Mucosa of descending colon (tissue), 3 donors: ENCODE results near the gene LSM14B. TPM values are rescaled to one million over a fixed set of nuclear protein-coding genes. Genes with fewer than 3 reads are reported as not detected.
"Not testable (repeated sequence)": the region's sequence is repeated elsewhere in the genome, so short reads cannot be mapped to it uniquely, and the experiment has no call there.

Experiments
- ATAC-seq: fragments of 200-7000 bp; cut with Tn5 transposase; one replicate; pipeline ENCODE4 v1.9.1; 2020; ENCODE audit warnings: mild to moderate bottlenecking, moderate library complexity
- DNase-seq, 3 donors: peaks; one replicate each; pipeline ENCODE4 v3.0.0-alpha.2; 2020
- H3K36me3 ChIP-seq: fragments of 200-600 bp; one replicate; pipeline ENCODE4 v1.8.0; 2021; ENCODE audit warnings: low read depth, mild to moderate bottlenecking
- H3K4me1 ChIP-seq: fragments of 200-600 bp; one replicate; pipeline ENCODE4 v1.8.0; 2021; ENCODE audit warnings: low read depth, mild to moderate bottlenecking
- H3K4me3 ChIP-seq: fragments of 200-600 bp; one replicate; pipeline ENCODE4 v1.8.0; 2021; ENCODE audit warnings: mild to moderate bottlenecking
- H3K9me3 ChIP-seq: fragments of 200-600 bp; one replicate; pipeline ENCODE4 v1.8.0; 2021; ENCODE audit warnings: mild to moderate bottlenecking
- intact Hi-C, 2 donors: fragments of 100-400 bp; cut with DNase I in 1 of 2; cut with micrococcal nuclease in 1 of 2; formaldehyde crosslinking; loops; one replicate each; pipeline versions ENCODE4 v1.11.0 to v1.11.1; 2022; cut with DNase I, micrococcal nuclease
- long read RNA-seq, 2 donors: library from polyadenylated mRNA; unstranded; transcript quantifications; one replicate each; pipeline ENCODE4 v2.0.0, GENCODE V29; 2019 to 2021
- total RNA-seq, 3 donors: library from RNA; stranded (reverse); fragmentation: NEBNext Ultra II Directional in 2 of 3; extraction: Animal tissue kit (Norgen Biotek cat#: 25700) in 2 of 3; gene quantifications; one replicate each; pipeline versions ENCODE4 v1.2.1 to v1.2.4, GENCODE V29; 2021 to 2023
- TF ChIP-seq, protein P1 (sequence below): fragments of 200-600 bp; IDR thresholded peaks from one replicate; pipeline ENCODE4 v1.8.0; 2022; ENCODE audit warnings: antibody characterized with exemption, mild to moderate bottlenecking
- donor health status: DM: no; HTN: no; CAD: no; lungs with moderate emphysema.
- donor health status: DM: no; HTN: no; CAD: no.
- donor health status: DM: no; HTN: yes; CAD: no.

LSM14B gene
- total RNA-seq: 10 to 100 TPM; 33.5 to 49.1 (median 36.1) TPM
- long read RNA-seq, donor 1, partial matches to known transcripts: 3 of 5 reads
- long read RNA-seq, donor 1, other reads (novel, unspliced or antisense): 1 of 5 reads
- long read RNA-seq, donor 2, partial matches to known transcripts: 0 of 3 reads
- long read RNA-seq, donor 2, other reads (novel, unspliced or antisense): 3 of 3 reads

DNA sequence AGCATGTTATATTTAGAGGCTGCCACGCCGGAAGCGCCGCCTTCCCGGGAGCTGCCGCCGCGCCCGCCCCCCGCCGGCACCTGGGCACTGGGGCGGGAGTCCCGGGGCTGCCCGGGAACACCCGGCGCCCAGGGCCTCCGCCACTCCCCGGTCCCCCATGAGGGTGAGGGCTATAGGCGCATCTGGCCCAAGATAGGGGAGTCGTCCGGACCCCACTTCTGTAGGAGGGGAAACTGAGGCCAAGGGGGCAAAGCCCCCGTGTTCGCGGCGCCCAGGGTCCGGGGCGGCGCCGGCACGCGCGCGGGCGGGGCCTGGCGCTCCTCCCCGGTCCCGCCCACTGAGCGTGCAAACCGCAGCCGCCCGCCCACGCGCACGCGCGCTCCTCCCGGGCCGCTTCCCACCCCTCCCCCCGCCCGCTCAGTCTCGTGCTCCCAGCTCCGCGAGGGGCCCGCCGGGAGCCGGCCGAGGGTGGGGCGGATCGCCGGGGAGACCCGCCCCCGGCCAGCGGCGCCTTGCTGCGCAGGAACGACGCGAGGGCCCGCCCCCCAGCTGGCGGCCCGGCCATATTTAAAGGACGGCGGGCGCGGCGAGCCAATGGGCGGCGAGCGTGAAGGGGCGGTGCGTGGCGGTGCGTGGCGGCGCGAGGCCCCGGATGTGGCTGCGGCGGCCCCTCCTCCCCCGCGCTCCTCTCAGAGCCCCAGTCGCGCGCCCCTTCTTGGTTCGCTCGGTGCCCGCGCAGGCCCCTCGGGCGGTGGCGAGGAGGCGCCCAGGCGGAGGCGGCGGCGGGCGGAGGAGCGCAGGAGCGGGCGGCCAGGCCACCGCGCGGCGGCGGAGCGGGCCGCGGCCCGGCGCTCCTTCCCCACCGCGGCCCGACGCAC, at the start of gene LSM14B:
Gene LSM14B, plus strand, starts transcription at position 700 of the 878 bp plus-strand sequence. CDS start 192 bp downstream, outside the sequence.
- TF ChIP-seq, protein P1, sequence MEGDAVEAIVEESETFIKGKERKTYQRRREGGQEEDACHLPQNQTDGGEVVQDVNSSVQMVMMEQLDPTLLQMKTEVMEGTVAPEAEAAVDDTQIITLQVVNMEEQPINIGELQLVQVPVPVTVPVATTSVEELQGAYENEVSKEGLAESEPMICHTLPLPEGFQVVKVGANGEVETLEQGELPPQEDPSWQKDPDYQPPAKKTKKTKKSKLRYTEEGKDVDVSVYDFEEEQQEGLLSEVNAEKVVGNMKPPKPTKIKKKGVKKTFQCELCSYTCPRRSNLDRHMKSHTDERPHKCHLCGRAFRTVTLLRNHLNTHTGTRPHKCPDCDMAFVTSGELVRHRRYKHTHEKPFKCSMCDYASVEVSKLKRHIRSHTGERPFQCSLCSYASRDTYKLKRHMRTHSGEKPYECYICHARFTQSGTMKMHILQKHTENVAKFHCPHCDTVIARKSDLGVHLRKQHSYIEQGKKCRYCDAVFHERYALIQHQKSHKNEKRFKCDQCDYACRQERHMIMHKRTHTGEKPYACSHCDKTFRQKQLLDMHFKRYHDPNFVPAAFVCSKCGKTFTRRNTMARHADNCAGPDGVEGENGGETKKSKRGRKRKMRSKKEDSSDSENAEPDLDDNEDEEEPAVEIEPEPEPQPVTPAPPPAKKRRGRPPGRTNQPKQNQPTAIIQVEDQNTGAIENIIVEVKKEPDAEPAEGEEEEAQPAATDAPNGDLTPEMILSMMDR: no peak
- Histone ChIP-seq H3K4me1 (peaks cover 11% of the 10 kb centered on the region), H3K9me3 (no peaks in the 10 kb centered on the region), H3K4me3 (peak within 1 kb of the TSS; percentile 70), H3K36me3 (peaks cover 4% of the 10 kb centered on the region)
- DNase-seq: peak; percentile 94 to 98 (median 98)
- intact Hi-C loops: loop anchor here in 1 of 2 donors (5.0 to 10.0 kb wide), 2 partner anchors 55 to 97 kb away; partner anchors contain the start of gene TAF4
- ATAC-seq: peak; percentile 91

DNA sequence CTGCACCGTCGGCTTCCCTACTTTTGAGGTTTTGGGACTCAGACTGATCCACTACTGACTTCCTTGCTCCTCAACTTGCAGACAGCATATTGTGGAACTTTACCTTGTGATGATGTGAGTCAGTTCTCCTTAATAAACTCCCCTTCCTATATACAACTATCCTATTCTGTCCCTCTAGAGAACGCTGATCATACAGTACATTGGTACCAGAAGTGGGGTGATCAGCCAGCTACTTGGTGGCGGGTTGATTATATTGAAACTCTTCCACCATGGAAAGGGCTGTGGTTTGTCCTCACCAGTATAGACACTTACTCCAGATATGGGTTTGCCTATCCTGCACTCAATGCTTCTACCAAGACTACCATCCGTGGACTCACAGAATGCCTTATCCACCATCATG, 49.0 kb upstream of the LSM14B start:
- Histone ChIP-seq H3K4me3 (no peak overlapping the region), H3K36me3 (no peaks in the 10 kb centered on the region), H3K4me1 (peaks cover 19% of the 10 kb centered on the region), H3K9me3 (peaks cover 26% of the 10 kb centered on the region)
- ATAC-seq (no peak), DNase-seq (no peak)
- intact Hi-C loops: no loop called here
- TF ChIP-seq, protein P1: no peak

DNA sequence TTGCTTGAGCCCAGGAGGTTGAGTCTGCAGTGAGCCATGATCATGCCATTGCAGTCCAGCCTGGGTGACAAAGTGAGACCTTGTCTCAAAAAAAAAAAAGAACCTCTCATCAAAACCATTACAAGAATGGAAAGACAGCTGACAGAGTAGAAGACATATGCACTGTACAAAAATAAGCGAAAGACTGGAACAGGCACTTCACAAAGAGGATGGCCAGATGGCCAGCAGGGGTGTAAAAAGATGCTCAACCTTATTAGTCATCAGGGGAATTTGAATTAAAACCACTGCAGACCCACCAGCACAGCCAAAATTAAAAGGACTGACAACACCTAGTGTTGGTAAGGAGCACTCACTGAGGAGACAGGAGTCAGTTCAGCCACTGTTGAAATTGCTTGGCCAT, 43.1 kb upstream of the LSM14B start:
- TF ChIP-seq, protein P1: no peak

DNA sequence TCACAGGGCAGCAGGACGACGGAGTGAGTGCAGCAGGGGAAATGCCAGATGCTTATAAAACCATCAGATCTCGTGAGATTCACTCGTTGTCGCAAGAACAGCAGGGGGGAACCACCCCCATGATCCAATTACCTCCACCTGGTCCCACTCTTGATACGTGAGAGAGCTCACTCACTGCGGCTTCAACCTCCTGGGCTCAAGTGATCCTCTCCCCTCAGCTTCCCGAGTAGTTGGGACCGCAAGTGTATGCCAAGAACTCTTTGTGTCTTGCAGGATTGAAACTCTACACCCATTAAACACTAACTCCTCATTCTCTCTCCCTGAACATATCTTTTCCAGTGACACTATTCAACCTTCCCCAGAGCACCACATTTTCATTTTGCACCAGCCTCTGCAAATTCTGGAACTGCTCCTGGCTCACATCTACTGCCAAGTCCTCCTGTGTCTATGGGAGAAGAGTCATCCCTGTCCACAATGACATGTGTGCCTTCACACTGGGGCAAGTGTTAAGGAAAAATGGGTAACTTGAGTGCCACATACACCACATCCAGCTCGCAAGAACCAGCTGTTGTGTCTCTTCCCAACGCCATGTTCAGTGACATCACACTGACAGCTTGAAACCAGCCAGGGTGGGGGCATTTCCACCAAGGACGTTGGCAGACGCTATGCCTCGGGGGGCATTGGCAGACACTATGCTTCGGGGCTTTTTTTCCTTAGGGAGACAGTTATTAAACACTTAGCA, 41.9 kb upstream of the LSM14B start:
- ATAC-seq (no peak), DNase-seq (no peak)
- TF ChIP-seq, protein P1: no peak
- no peak overlapping the region for H3K4me3 ChIP-seq
- H3K4me1 ChIP-seq: no peaks in the 10 kb centered on the region
- H3K36me3 ChIP-seq: no peaks in the 10 kb centered on the region
- peaks cover 12% of the 10 kb centered on the region for H3K9me3 ChIP-seq
- intact Hi-C loops: no loop called here

More for the DNA sequence above, 43.1 kb upstream of the LSM14B start:
- no peak for DNase-seq
- intact Hi-C loops: no loop called here
- Histone ChIP-seq H3K4me1 (no peaks in the 10 kb centered on the region), H3K4me3 (no peak overlapping the region), H3K9me3 (peaks cover 21% of the 10 kb centered on the region), H3K36me3 (no peaks in the 10 kb centered on the region)
- no peak for ATAC-seq

GRCh38 chr20:62083312-62083711, 39.0 kb upstream of the LSM14B start:
- intact Hi-C loops: no loop called here
- H3K4me3 ChIP-seq: no peak overlapping the region
- DNase-seq (no peak), ATAC-seq (no peak)
- no peaks in the 10 kb centered on the region for H3K9me3 ChIP-seq
- no peaks in the 10 kb centered on the region for H3K36me3 ChIP-seq
- H3K4me1 ChIP-seq: no peaks in the 10 kb centered on the region
- TF ChIP-seq, protein P1: no peak

DNA sequence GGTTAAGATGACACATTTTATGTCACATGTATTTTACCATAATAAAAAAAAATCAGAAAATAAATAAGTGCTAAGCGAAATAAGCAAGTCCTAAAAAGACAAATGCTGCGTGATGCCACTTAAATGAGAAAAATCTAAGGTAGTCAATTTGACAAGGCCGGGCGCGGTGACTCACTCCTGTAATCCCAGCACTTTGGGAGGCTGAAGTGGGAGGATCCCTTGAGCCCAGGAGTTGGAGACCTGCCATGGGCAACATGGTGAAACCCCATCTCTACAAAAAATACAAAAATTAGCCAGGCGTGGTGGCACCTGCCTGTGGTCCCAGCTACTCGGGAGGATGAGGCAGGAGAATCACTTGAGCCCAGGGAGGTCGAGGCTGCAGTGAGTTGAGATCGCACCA, 38.1 kb upstream of the LSM14B start:
- H3K9me3 ChIP-seq, DNase-seq, intact Hi-C loops, H3K4me1 ChIP-seq, ATAC-seq, H3K36me3 ChIP-seq, H3K4me3 ChIP-seq: not testable (repeated sequence)
